Suprapubic skin (tissue), 4 donors: ENCODE data around the gene CELSR2.

Experiments used
- EP300 ChIP-seq: sonication (generic); formaldehyde crosslinking; IDR thresholded peaks from one replicate; pipeline ENCODE4 v1.6.1; 2017; ENCODE audit warnings: antibody characterized with exemption
- POLR2A ChIP-seq, 2 donors: fragments of 450-650 bp; IDR thresholded peaks; one replicate each; pipeline ENCODE4 v1.6.1; 2017; ENCODE audit warnings: antibody characterized with exemption in 2 of 2, mild to moderate bottlenecking in 2 of 2, moderate library complexity in 2 of 2
- POLR2AphosphoS5 ChIP-seq, 3 donors: sonication (generic); formaldehyde crosslinking; IDR thresholded peaks; one replicate each; pipeline ENCODE4 v1.6.1; 2017; ENCODE audit warnings: antibody characterized with exemption in 3 of 3
- TF ChIP-seq, protein P1 (sequence below), 2 donors: fragments of 200-600 bp in 1 of 2; fragments of 450-650 bp in 1 of 2; sonication (generic) in 1 of 2; IDR thresholded peaks; one replicate each; pipeline ENCODE4 v1.5.1; 2016 to 2019; ENCODE audit warnings: antibody characterized with exemption in 2 of 2, mild to moderate bottlenecking in 1 of 2, moderate library complexity in 1 of 2

DNA sequence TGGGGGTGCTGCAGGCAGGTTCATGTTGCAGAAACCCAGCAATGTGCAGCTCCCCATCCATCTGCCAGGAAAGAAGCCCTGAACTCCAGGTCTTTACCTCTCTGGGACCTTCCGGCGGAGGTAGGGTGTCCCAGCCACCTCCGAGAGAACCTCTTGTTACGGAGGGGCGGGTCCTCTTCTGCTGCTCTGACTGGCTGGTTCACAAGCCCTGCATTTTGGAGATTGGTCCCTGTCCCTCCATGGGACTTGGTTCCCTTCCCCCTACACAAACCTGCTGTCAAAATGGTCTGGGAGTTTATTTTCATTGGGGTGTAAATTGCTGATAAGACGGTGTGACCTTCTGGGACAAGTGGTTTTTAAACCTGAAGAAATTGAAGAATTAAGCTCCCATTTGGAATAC lies 8.0 kb upstream of the CELSR2 start:
- no peak for TF ChIP-seq EP300
- TF ChIP-seq, protein P1, sequence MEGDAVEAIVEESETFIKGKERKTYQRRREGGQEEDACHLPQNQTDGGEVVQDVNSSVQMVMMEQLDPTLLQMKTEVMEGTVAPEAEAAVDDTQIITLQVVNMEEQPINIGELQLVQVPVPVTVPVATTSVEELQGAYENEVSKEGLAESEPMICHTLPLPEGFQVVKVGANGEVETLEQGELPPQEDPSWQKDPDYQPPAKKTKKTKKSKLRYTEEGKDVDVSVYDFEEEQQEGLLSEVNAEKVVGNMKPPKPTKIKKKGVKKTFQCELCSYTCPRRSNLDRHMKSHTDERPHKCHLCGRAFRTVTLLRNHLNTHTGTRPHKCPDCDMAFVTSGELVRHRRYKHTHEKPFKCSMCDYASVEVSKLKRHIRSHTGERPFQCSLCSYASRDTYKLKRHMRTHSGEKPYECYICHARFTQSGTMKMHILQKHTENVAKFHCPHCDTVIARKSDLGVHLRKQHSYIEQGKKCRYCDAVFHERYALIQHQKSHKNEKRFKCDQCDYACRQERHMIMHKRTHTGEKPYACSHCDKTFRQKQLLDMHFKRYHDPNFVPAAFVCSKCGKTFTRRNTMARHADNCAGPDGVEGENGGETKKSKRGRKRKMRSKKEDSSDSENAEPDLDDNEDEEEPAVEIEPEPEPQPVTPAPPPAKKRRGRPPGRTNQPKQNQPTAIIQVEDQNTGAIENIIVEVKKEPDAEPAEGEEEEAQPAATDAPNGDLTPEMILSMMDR (IDR thresholded peaks at IDR 0.05): no peak
- no peak for TF ChIP-seq POLR2A (IDR thresholded peaks at IDR 0.05)
- no peak for TF ChIP-seq POLR2AphosphoS5 (IDR thresholded peaks at IDR 0.05)
